A549 treated with GW870086 at 1 μM for 4 hours (cell line): ENCODE data around the gene MYOM1. TPM values are rescaled to one million over a fixed set of nuclear protein-coding genes. Genes with fewer than 3 reads are reported as not detected.

Experiments
- total RNA-seq: library from RNA; stranded (reverse); fragments of 200-300 nt; extraction: Qiagen RNA extraction; gene quantifications from 5 replicates; pipeline ENCODE4 v1.2.3, GENCODE V29; 2022; ENCODE audit warnings: low read depth

Gene MYOM1
- total RNA-seq: 0.08 to 0.26 TPM (median 0.15 TPM) in 5 replicates

GRCh38 chr18:3219631-3220335, at the start of gene MYOM1:
MYOM1 (minus strand) TSS chr18:3219968; CDS start chr18:3215223, 4,745 bp downstream.

GRCh38 chr18:3261373-3262233, 41.8 kb upstream of the MYOM1 start, which contains the start of gene MYL12B:
MYL12B (plus strand) TSS chr18:3262133; CDS start chr18:3272899, 10,766 bp downstream.

GRCh38 chr18:3247240-3248061, 27.7 kb upstream of the MYOM1 start, which contains the start of gene MYL12A:
MYL12A (plus strand) TSS chr18:3247801; CDS start chr18:3253248, 5,447 bp downstream.

Other genes starting within 250 kb of the MYOM1 start
- gene LPIN2, start 206.8 kb downstream of the MYOM1 start, total RNA-seq: 15.5 to 19.7 TPM (median 18.6 TPM) in 5 replicates
- 278 to 355 TPM (median 335 TPM) in 5 replicates for gene MYL12A, start 27.8 kb upstream of the MYOM1 start, total RNA-seq
- gene MYL12B, start 42.2 kb upstream of the MYOM1 start, total RNA-seq: 393 to 421 TPM (median 397 TPM) in 5 replicates
- 94.6 to 149 TPM (median 137 TPM) in 5 replicates for gene TGIF1, start 230.2 kb upstream of the MYOM1 start, total RNA-seq